ENCODE results near the gene ERICH6B.

DNA sequence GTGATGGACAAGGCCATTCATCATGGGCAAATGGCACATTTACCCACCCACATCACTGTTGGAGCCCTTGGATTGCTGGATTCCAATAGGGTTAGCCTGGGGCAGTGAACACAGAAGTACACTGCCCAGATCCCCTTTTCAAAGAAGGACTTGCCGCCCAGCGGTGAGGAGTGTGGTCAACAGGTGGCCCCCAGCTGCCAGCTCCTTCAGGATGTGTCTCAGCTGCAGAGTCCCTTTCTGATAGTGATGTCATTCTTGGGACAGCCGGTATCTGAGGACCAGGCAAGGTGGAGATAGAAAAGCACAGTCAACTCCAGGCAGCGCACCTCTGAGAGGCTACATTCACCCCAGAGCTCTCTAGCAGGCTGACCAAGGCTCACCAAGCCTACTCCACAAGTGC lies 16.9 kb downstream of the ERICH6B start:
- TF ChIP-seq TARDBP (IDR thresholded peaks at IDR 0.05) (no peak), ELF4 (IDR thresholded peaks at IDR 0.05) (no peak), SP1 (IDR thresholded peaks at IDR 0.05) (no peak), FOXK2 (IDR thresholded peaks at IDR 0.05) (no peak), ZNF384 (IDR thresholded peaks at IDR 0.05) (no peak), FOXA1 (IDR thresholded peaks at IDR 0.05) (no peak)
- TF ChIP-seq, protein P1, sequence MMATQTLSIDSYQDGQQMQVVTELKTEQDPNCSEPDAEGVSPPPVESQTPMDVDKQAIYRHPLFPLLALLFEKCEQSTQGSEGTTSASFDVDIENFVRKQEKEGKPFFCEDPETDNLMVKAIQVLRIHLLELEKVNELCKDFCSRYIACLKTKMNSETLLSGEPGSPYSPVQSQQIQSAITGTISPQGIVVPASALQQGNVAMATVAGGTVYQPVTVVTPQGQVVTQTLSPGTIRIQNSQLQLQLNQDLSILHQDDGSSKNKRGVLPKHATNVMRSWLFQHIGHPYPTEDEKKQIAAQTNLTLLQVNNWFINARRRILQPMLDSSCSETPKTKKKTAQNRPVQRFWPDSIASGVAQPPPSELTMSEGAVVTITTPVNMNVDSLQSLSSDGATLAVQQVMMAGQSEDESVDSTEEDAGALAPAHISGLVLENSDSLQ (IDR thresholded peaks at IDR 0.05), result no peak
